Ishikawa (cell line): ENCODE data around the gene PTPRM.

Experiments used
- CEBPB ChIP-seq: IDR thresholded peaks from 2 replicates; pipeline ENCODE4 v1.6.1; 2012
- CREB1 ChIP-seq: IDR thresholded peaks from 2 replicates; pipeline ENCODE4 v1.6.1; 2012; ENCODE audit warnings: low read depth
- EGR1 ChIP-seq: IDR thresholded peaks from 2 replicates; pipeline ENCODE4 v1.6.1; 2012
- EP300 ChIP-seq: IDR thresholded peaks from 2 replicates; pipeline ENCODE4 v1.6.1; 2012; ENCODE audit warnings: borderline replicate concordance
- FOXM1 ChIP-seq: IDR thresholded peaks from 2 replicates; pipeline ENCODE4 v1.6.1; 2012; ENCODE audit warnings: low read depth, borderline replicate concordance
- NFIC ChIP-seq: IDR thresholded peaks from 2 replicates; pipeline ENCODE4 v1.6.1; 2012
- RAD21 ChIP-seq: IDR thresholded peaks from 2 replicates; pipeline ENCODE4 v1.6.1; 2012; ENCODE audit warnings: low read depth
- TAF1 ChIP-seq: IDR thresholded peaks from 2 replicates; pipeline ENCODE4 v1.6.1; 2012; ENCODE audit warnings: low read depth, mild to moderate bottlenecking
- TCF12 ChIP-seq: IDR thresholded peaks from 2 replicates; pipeline ENCODE4 v1.6.1; 2012; ENCODE audit warnings: low read depth
- TEAD4 ChIP-seq: IDR thresholded peaks from 2 replicates; pipeline ENCODE4 v1.6.1; 2012
- YY1 ChIP-seq: IDR thresholded peaks from 2 replicates; pipeline ENCODE4 v1.6.1; 2012; ENCODE audit warnings: low read depth
- ZBTB7A ChIP-seq: IDR thresholded peaks from 2 replicates; pipeline ENCODE4 v1.6.1; 2012; ENCODE audit warnings: low read depth
- TF ChIP-seq, protein P1 (sequence below): IDR thresholded peaks from 2 replicates; pipeline ENCODE4 v1.6.1; 2012; ENCODE audit warnings: low read depth, mild to moderate bottlenecking
- TF ChIP-seq, protein P2 (sequence below): IDR thresholded peaks from 2 replicates; pipeline ENCODE4 v1.6.1; 2012
- TF ChIP-seq, protein P3 (sequence below): IDR thresholded peaks from 2 replicates; pipeline ENCODE4 v1.6.1; 2012

PTPRM gene

DNA sequence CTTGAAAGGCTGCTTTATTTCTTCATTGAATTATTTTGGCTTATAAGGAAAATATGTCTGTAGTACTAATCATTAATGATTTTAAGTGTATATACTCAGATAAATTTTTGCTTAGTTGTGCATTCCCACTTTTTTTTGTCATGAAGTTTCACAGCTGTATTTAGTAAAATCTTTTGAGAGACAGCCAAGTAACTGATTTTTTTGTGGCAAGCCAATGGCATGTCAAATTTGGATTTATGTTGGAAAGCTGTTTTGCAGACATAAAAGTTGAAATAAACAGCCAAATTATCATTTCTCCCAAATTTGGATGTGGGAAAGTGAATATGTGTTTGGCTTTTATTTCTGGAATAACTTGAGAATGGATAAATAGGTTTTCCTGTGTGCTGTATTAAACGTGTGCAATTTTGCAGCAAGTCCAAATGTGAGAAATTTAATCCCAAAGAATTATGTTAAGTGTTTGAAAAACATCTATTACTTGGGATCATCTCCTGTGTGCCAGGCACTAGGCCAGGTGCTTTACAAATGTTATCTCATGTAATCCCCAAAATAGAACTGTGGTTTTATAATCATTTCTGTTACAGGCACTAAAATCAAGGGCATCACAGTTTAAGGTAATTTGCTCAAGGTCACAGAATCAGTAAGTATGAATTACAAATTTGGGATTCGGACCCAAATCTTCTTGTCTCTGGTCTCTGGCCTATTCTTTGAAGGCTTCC is 160.4 kb downstream of the PTPRM start:
- TF ChIP-seq EGR1 (no peak), CREB1 (no peak), YY1 (no peak), NFIC (no peak), RAD21 (no peak), TCF12 (no peak), TEAD4 (no peak), CEBPB (no peak), ZBTB7A (no peak), EP300 (no peak)
- TF ChIP-seq, protein P1, sequence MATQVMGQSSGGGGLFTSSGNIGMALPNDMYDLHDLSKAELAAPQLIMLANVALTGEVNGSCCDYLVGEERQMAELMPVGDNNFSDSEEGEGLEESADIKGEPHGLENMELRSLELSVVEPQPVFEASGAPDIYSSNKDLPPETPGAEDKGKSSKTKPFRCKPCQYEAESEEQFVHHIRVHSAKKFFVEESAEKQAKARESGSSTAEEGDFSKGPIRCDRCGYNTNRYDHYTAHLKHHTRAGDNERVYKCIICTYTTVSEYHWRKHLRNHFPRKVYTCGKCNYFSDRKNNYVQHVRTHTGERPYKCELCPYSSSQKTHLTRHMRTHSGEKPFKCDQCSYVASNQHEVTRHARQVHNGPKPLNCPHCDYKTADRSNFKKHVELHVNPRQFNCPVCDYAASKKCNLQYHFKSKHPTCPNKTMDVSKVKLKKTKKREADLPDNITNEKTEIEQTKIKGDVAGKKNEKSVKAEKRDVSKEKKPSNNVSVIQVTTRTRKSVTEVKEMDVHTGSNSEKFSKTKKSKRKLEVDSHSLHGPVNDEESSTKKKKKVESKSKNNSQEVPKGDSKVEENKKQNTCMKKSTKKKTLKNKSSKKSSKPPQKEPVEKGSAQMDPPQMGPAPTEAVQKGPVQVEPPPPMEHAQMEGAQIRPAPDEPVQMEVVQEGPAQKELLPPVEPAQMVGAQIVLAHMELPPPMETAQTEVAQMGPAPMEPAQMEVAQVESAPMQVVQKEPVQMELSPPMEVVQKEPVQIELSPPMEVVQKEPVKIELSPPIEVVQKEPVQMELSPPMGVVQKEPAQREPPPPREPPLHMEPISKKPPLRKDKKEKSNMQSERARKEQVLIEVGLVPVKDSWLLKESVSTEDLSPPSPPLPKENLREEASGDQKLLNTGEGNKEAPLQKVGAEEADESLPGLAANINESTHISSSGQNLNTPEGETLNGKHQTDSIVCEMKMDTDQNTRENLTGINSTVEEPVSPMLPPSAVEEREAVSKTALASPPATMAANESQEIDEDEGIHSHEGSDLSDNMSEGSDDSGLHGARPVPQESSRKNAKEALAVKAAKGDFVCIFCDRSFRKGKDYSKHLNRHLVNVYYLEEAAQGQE = no peak
- TF ChIP-seq, protein P2, sequence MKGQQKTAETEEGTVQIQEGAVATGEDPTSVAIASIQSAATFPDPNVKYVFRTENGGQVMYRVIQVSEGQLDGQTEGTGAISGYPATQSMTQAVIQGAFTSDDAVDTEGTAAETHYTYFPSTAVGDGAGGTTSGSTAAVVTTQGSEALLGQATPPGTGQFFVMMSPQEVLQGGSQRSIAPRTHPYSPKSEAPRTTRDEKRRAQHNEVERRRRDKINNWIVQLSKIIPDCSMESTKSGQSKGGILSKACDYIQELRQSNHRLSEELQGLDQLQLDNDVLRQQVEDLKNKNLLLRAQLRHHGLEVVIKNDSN = no peak

DNA sequence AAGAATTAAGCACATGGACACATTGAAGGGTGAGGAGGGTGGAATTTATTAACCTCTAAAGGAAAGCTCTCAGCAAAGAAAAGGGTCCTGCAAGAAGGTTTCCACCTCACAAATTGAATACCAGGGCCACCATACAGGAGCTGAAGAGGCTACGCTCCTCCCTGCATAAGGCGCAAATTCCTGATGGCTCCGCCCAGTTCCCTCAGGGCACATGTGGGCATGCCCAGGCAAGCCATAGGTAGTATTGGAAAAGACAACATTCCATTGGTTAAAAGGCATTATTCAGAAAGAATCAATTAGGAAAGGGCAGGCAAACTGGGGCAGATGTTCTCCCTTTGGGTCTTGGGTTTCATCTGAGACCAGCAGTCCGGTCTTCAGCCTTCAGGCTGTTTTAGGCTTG is 161.2 kb downstream of the PTPRM start:
- TF ChIP-seq, protein P1 = no peak
- TF ChIP-seq YY1 (no peak), TAF1 (no peak)

DNA sequence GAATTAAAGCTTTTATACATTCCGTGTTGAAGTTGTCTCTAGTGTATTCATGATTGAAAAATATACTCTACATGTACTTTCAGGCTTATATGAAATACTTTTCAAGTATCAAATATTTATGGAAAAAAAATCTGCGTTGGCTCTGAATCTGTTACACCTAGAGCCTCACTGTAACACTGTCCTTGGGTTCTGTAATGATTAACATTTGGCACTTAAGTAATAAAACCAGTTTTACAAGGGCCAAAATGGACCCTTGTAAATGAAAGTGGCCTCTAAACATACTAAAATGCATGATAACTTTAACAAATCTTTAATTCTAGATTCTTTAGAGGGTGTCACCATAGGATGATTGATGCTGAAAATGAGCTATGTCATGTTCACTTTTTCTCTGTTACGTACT is 162.8 kb downstream of the PTPRM start:
- TF ChIP-seq FOXM1 (no peak), CEBPB (no peak), TEAD4 (no peak), EP300 (no peak)
- TF ChIP-seq, protein P1 = no peak

DNA sequence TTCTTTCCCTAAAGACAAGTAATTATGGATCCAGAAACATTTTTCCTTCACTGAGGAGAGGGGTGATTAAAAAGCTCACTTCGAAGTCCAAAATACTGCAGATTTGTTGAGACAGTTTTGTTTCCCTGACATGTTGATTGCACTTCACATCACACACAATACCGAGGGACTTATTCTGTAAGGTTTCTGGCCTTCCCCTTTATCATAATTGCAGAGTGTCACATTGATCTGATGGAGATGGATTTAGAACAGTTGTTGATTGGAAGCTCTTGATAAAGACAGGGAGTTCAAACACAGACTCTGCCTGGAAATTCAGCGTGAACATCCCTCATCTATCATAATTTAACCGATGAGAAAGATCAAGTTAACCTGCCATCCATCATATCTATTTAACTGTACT is 163.6 kb downstream of the PTPRM start:
- no peak for TF ChIP-seq TCF12
- no peak for TF ChIP-seq EGR1
- no peak for TF ChIP-seq TAF1
- no peak for TF ChIP-seq ZBTB7A
- no peak for TF ChIP-seq FOXM1
- TF ChIP-seq, protein P3, sequence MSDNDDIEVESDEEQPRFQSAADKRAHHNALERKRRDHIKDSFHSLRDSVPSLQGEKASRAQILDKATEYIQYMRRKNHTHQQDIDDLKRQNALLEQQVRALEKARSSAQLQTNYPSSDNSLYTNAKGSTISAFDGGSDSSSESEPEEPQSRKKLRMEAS = no peak
- TF ChIP-seq YY1 = no peak
- TF ChIP-seq NFIC = no peak
- TF ChIP-seq EP300 = no peak
- TF ChIP-seq, protein P1 = no peak
- no peak for TF ChIP-seq TEAD4
- TF ChIP-seq CREB1 = no peak
- no peak for TF ChIP-seq RAD21
- TF ChIP-seq, protein P2 = no peak
- no peak for TF ChIP-seq CEBPB
